ENCODE measurements around the gene SUCO.
"Not testable (repeated sequence)": the region's sequence is repeated elsewhere in the genome, so short reads cannot be mapped to it uniquely, and the experiment has no call there.

Gene SUCO

DNA sequence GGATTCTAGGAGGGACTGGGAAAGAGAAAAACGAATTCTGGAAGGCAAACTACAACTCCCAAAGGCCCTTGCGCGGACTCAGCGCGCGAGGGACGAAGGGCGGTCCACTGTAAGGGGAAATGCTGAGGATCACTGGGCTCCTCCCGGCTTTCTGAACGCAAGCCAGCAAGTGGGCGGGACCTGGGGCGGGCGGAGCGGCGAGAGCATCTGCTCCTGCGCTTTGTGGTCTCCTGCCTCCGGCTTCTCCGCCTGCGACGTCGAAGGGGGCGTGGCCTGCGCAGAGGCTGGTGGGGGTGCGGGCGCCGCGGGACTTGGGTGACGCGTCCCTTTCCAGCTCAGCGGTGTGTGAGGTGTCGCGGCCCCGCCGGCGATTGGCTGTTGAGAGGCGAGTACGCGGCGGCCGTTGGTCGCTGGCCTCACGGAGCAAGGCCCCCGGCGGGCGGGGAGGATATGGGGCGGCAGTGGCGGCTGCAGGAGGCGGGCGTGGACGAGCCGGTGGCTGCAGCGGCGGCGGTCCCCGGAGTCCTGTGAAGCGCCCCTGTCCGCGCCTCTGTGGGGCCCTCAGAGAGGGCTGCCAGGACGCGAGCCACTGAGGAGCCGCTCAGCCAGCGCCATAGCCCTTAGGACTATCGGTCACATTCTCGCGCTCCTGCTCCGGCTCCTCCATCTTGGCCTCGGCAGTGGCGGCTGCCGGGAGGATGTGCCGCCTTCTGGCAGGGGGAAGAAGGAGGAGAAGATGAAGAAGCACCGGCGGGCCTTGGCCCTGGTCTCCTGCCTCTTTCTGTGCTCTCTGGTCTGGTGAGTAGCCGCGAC, at the start of gene SUCO:
TSS of gene SUCO (plus strand) at position 451 of the 813 bp plus-strand sequence. CDS start at position 737, 286 bp downstream.
- peak within 1 kb of the TSS; percentile 100 for H3K27ac Mint-ChIP-seq
- peaks cover 52% of the 10 kb centered on the region for H3K4me1 Mint-ChIP-seq (ENCODE audit: low read depth)
- peak within 1 kb of the TSS; percentile 99 for H3K4me3 Mint-ChIP-seq
- peaks cover 2% of the 10 kb centered on the region for H3K27me3 Mint-ChIP-seq
- H3K36me3 Mint-ChIP-seq: no peaks in the 10 kb centered on the region
- H3K9me3 Mint-ChIP-seq (ENCODE audit: low read depth): no peaks in the 10 kb centered on the region

GRCh38 chr1:172483448-172483847, 49.5 kb upstream of the SUCO start:
- Mint-ChIP-seq H3K27ac (no peak overlapping the region), H3K4me1 (ENCODE audit: low read depth) (peaks cover 16% of the 10 kb centered on the region), H3K36me3 (peaks cover 3% of the 10 kb centered on the region), H3K27me3 (peaks cover 2% of the 10 kb centered on the region), H3K4me3 (no peak overlapping the region), H3K9me3 (ENCODE audit: low read depth) (no peaks in the 10 kb centered on the region)

DNA sequence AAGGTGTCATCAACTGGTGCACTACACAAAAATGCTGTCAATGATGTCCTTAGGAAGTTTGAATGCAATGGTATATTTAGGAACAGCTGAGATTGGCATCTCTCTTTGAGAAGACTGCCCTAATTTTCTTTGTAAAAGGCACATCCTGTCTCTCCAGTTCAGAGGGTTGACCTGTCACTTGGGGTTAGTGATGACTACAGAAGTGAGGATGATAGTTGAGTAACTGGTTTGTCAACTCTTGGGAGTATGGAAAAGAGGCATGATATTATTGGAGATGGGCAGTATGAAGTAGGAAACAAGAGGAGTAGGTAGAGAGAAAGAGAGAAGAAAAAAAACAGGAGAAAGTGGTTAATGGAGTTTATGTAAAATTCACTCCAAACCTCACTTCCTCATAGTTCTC, 48.7 kb upstream of the SUCO start:
- Mint-ChIP-seq H3K9me3 (ENCODE audit: low read depth) (no peaks in the 10 kb centered on the region), H3K27ac (no peak overlapping the region), H3K27me3 (peaks cover 4% of the 10 kb centered on the region), H3K36me3 (no peaks in the 10 kb centered on the region), H3K4me1 (ENCODE audit: low read depth) (peaks cover 16% of the 10 kb centered on the region), H3K4me3 (no peak overlapping the region)

- Mint-ChIP-seq H3K4me1 (ENCODE audit: low read depth) (peaks cover 10% of the 10 kb centered on the region), H3K9me3 (ENCODE audit: low read depth) (no peaks in the 10 kb centered on the region), H3K27me3 (peaks cover 4% of the 10 kb centered on the region), H3K27ac (no peak overlapping the region), H3K36me3 (no peaks in the 10 kb centered on the region), H3K4me3 (no peak overlapping the region)
Measured at GRCh38 chr1:172485626-172486025, 47.3 kb upstream of the SUCO start.

DNA sequence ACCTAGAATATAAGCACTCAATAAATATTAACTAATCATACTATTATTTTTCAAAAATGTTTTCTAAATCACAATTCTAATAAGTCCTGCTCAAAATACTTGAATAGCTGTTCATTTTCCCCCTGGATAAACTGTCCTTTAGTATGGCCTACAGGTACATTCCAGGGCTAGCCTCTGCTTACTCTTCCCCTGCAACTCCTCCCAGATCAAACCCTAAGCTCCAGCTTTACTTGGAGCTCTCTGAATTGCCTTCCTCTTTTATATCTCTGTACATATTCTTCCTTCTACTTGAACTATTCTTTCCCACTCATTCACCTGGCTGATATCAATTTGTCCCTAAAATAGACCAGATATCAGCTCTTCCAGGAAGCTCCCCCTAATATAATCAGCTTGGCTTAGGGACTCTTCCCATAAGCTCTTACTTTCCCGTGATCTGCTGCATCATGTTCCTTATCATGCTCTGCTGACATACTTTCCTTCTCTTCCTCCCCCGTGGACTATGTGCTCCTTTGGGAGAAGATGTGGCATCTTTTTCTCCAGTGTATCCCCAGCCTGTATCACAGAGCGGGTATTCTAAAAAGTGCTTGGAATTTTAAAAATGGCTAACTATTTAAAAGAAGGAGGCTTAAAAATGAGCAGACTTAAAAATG, 46.0 kb upstream of the SUCO start:
- Mint-ChIP-seq H3K27me3 (peaks cover 6% of the 10 kb centered on the region), H3K36me3 (no peaks in the 10 kb centered on the region), H3K9me3 (ENCODE audit: low read depth) (no peaks in the 10 kb centered on the region), H3K4me3 (no peak overlapping the region), H3K4me1 (ENCODE audit: low read depth) (peaks cover 10% of the 10 kb centered on the region), H3K27ac (no peak overlapping the region)

DNA sequence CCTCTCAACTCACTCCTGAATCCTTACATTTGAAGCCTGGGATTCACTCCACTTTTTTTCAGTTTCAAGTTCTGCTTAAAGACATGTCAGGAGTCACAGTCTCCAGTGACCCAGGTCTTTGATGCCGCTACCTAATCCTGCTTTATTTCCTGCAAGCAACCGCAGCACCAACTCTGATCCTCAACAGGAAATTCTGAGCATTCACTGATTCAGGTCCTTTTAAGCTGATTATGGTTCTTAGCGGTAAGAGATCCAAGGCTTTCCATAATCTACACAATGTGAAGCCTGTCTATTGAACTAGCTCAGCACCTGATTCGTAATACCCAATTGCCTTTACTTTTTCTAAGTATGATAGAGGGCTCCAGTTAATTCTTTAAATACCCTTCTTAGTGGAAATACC, 45.4 kb upstream of the SUCO start:
- Mint-ChIP-seq H3K27ac (no peak overlapping the region), H3K4me3 (no peak overlapping the region), H3K27me3 (peaks cover 6% of the 10 kb centered on the region), H3K36me3 (peaks cover 2% of the 10 kb centered on the region), H3K9me3 (ENCODE audit: low read depth) (no peaks in the 10 kb centered on the region), H3K4me1 (ENCODE audit: low read depth) (peaks cover 10% of the 10 kb centered on the region)

DNA sequence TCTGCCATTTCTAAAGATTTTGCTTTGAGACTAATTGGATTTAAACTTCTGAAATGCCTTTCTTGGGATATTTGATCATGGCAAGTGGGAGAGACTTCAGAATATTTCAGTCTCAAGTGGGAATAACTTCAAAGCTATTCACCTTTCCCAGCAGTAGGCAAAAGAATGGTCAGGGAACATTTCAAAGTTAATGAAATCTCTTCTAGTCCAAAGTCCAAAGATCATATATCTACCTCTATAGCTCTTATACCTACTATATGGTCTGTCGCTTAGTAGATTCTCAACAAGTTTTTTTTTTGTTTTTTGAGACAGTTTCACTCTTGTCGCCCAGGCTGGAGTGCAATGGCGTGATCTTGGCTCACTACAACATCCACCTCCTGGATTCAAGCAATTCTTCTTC, 44.6 kb upstream of the SUCO start:
- no peak overlapping the region for H3K27ac Mint-ChIP-seq
- peaks cover 10% of the 10 kb centered on the region for H3K4me1 Mint-ChIP-seq (ENCODE audit: low read depth)
- H3K36me3 Mint-ChIP-seq: peaks cover 2% of the 10 kb centered on the region
- no peak overlapping the region for H3K4me3 Mint-ChIP-seq
- no peaks in the 10 kb centered on the region for H3K9me3 Mint-ChIP-seq (ENCODE audit: low read depth)
- peaks cover 6% of the 10 kb centered on the region for H3K27me3 Mint-ChIP-seq

DNA sequence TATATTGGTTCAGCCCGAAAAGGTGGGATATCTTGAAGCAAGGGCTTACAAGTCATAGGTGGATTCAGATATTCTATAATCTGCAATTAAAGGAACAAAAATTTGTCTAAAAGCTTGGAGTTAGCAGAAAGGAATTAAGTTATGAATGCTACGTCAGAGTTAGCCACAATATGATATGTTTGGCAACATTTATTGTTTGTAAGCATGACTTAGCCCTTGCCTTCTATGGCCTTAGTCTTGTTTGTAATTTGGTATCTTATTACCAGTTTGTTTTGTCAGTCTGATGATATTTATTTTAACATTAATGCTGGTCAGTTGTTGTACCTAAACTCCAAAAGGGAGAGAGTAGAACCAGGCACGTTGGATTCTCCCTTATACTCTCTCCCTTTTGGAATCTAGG, 43.1 kb upstream of the SUCO start:
- peaks cover 2% of the 10 kb centered on the region for H3K36me3 Mint-ChIP-seq
- H3K27me3 Mint-ChIP-seq: peaks cover 6% of the 10 kb centered on the region
- no peak overlapping the region for H3K27ac Mint-ChIP-seq
- H3K4me1 Mint-ChIP-seq (ENCODE audit: low read depth): peaks cover 6% of the 10 kb centered on the region
- H3K4me3 Mint-ChIP-seq: no peak overlapping the region
- H3K9me3 Mint-ChIP-seq (ENCODE audit: low read depth): no peaks in the 10 kb centered on the region

DNA sequence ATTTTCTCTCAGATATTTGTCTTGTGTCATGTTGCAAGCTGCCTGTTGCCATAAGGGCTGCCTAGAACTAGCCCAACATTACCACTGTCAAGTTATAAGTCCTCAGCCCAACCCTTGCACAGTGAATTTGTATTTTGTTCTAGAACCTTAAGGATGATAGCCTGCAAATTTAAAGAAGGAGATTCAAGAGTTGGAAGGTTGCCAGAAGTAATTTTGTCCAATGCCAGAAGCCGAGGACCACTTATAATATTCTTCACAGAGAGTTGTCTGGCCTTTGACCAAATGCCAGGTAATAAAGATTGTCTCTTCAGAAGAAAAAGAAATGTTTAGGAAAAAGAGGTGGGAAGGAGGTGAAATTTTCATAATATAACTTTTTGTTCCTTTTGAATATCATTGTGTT, 40.5 kb upstream of the SUCO start:
- Mint-ChIP-seq H3K4me1 (ENCODE audit: low read depth) (peaks cover 6% of the 10 kb centered on the region), H3K9me3 (ENCODE audit: low read depth) (no peaks in the 10 kb centered on the region), H3K27ac (no peak overlapping the region), H3K4me3 (no peak overlapping the region), H3K36me3 (peaks cover 2% of the 10 kb centered on the region), H3K27me3 (peaks cover 6% of the 10 kb centered on the region)

- Mint-ChIP-seq H3K27ac (no peak overlapping the region), H3K36me3 (peaks cover 2% of the 10 kb centered on the region), H3K9me3 (ENCODE audit: low read depth) (no peaks in the 10 kb centered on the region), H3K27me3 (peaks cover 4% of the 10 kb centered on the region), H3K4me3 (no peak overlapping the region), H3K4me1 (ENCODE audit: low read depth) (no peaks in the 10 kb centered on the region)
Measured at GRCh38 chr1:172494166-172494565, 38.8 kb upstream of the SUCO start.

- not testable (repeated sequence) for H3K36me3 Mint-ChIP-seq; H3K27me3 Mint-ChIP-seq; H3K9me3 Mint-ChIP-seq (ENCODE audit: low read depth); H3K27ac Mint-ChIP-seq; H3K4me1 Mint-ChIP-seq (ENCODE audit: low read depth); H3K4me3 Mint-ChIP-seq
Measured at GRCh38 chr1:172496127-172496526, 36.8 kb upstream of the SUCO start.

DNA sequence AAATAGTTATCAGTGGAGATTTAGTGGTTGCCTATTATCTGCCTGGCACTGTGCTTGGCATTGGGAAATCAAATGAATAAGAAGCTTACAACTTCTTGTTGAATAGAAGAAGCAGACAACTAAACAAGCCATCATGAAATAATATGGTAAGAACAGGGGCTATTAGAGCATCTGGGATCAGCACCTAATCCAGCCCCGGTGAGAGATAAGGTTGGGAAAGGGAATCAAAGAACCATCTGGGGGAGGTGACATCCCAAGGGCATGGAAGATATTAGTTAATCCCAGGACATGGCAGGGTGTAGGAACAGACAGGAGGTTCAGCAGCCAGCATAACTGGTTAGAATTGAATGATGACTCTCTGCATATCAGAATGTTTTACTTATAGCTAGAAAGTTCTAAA, 36.3 kb upstream of the SUCO start:
- Mint-ChIP-seq H3K27ac (no peak overlapping the region), H3K27me3 (no peaks in the 10 kb centered on the region), H3K9me3 (ENCODE audit: low read depth) (no peaks in the 10 kb centered on the region), H3K4me1 (ENCODE audit: low read depth) (no peaks in the 10 kb centered on the region), H3K36me3 (peaks cover 2% of the 10 kb centered on the region), H3K4me3 (no peak overlapping the region)

DNA sequence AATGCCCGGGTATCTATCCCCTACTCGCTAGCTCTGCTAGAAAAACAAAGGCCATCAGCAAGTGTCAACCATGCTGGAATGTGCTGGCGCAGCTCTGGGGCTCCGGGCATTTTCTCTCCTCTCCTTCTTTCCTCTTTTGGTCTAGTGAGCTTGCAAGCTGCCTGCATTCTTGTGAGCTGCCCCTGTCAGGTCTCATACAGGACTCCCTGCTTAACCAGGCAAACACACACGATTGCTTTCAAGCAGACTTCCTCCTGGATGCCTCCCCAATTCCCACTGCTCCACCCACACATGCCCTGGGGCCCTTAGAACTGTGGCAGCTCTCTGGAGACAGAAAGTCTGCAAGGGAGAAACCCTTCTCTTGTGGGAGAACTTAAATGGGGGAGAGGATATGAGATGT, 35.7 kb upstream of the SUCO start:
- Mint-ChIP-seq H3K36me3 (peaks cover 2% of the 10 kb centered on the region), H3K4me1 (ENCODE audit: low read depth) (no peaks in the 10 kb centered on the region), H3K27me3 (no peaks in the 10 kb centered on the region), H3K9me3 (ENCODE audit: low read depth) (no peaks in the 10 kb centered on the region), H3K27ac (no peak overlapping the region), H3K4me3 (no peak overlapping the region)

DNA sequence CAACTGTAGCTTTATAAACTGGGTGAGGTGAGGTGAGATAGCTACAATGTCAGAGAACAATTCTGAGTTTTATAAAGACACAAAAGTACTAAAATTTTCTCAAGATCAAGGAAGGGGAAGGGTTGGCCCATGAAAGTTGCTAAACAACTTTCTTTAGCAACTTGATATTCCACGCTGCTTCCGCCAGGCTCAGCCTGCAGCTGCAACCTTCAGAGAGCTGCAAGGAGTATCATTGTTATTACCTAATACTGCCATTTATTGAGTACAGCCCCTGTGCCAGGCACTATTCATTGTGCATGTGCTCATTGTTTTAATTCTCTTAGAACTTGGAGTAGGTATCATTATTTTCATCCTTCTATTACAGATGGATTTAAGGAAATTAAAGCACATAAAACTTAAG, 34.1 kb upstream of the SUCO start:
- no peaks in the 10 kb centered on the region for H3K27me3 Mint-ChIP-seq
- H3K4me1 Mint-ChIP-seq (ENCODE audit: low read depth): no peaks in the 10 kb centered on the region
- no peaks in the 10 kb centered on the region for H3K9me3 Mint-ChIP-seq (ENCODE audit: low read depth)
- no peak overlapping the region for H3K27ac Mint-ChIP-seq
- H3K4me3 Mint-ChIP-seq: no peak overlapping the region
- no peaks in the 10 kb centered on the region for H3K36me3 Mint-ChIP-seq

GRCh38 chr1:172499636-172500141, 33.3 kb upstream of the SUCO start:
- Mint-ChIP-seq H3K9me3 (ENCODE audit: low read depth) (no peaks in the 10 kb centered on the region), H3K4me3 (no peak overlapping the region), H3K27me3 (no peaks in the 10 kb centered on the region), H3K27ac (no peak overlapping the region), H3K36me3 (no peaks in the 10 kb centered on the region), H3K4me1 (ENCODE audit: low read depth) (no peaks in the 10 kb centered on the region)

Measured in activated naive CD8-positive, alpha-beta T cell (primary cell).